CD4-positive, CD25-positive, alpha-beta regulatory T cell (primary cell): Measurements from ENCODE around the gene SLC25A29. TPM values are rescaled to one million over a fixed set of nuclear protein-coding genes. Genes with fewer than 3 reads are reported as not detected.

Experiments used
- ATAC-seq, 2 donors: fragments of 150-1000 bp; cut with Tn5 transposase; one replicate each; pipeline ENCODE4 v1.10.0; 2021; ENCODE audit warnings: low read depth in 2 of 2, moderate number of reproducible peaks in 2 of 2, moderate library complexity in 1 of 2
- DNase-seq, 3 donors: peaks; one replicate each; pipeline versions ENCODE4 v3.0.0 to v3.0.0-alpha.2; 2012 to 2022; ENCODE audit warnings: mixed read lengths in 1 of 3
- H3K27ac ChIP-seq: one replicate; pipeline ENCODE4 v1.7.0; 2013; ENCODE audit warnings: mild to moderate bottlenecking, low read length; ENCODE audit not compliant: insufficient read depth, poor library complexity, severe bottlenecking
- H3K27me3 ChIP-seq: one replicate; pipeline ENCODE4 v1.7.0; 2013; ENCODE audit warnings: low read length; ENCODE audit not compliant: control insufficient read depth, insufficient read depth
- H3K36me3 ChIP-seq: one replicate; pipeline ENCODE4 v1.7.0; 2013; ENCODE audit warnings: mild to moderate bottlenecking, low read length, moderate library complexity; ENCODE audit not compliant: control insufficient read depth, insufficient read depth
- H3K4me1 ChIP-seq: 2 replicates; pipeline ENCODE4 v1.7.0; 2013; ENCODE audit warnings: mild to moderate bottlenecking, low read length; ENCODE audit not compliant: insufficient read depth, control insufficient read depth, poor library complexity, severe bottlenecking
- H3K4me3 ChIP-seq: one replicate; pipeline ENCODE4 v1.7.0; 2013; ENCODE audit warnings: low read depth, mild to moderate bottlenecking, low read length, moderate library complexity
- H3K9me3 ChIP-seq, 2 experiments: 1 replicate in 1 of 2; 2 replicates in 1 of 2; pipeline ENCODE4 v1.7.0; 2013; ENCODE audit warnings: low read length in 2 of 2, mild to moderate bottlenecking in 1 of 2, moderate library complexity in 1 of 2; ENCODE audit not compliant: control insufficient read depth in 2 of 2
- H3K27ac Mint-ChIP-seq, 3 donors: one replicate each; pipeline ENCODE4 v1.8.0; 2020 to 2022; ENCODE audit warnings: mild to moderate bottlenecking in 3 of 3, mixed read lengths in 3 of 3, moderate library complexity in 2 of 3
- H3K27me3 Mint-ChIP-seq: one replicate; pipeline ENCODE4 v1.8.0; 2022; ENCODE audit warnings: mild to moderate bottlenecking, mixed read lengths
- H3K36me3 Mint-ChIP-seq: one replicate; pipeline ENCODE4 v1.8.0; 2020; ENCODE audit warnings: mixed read lengths
- H3K4me1 Mint-ChIP-seq, 4 donors: one replicate each; pipeline ENCODE4 v1.8.0; 2020 to 2022; ENCODE audit warnings: mixed read lengths in 4 of 4, mild to moderate bottlenecking in 1 of 4
- H3K4me3 Mint-ChIP-seq, 4 donors: one replicate each; pipeline ENCODE4 v1.8.0; 2020 to 2022; ENCODE audit warnings: mild to moderate bottlenecking in 4 of 4, mixed read lengths in 4 of 4, moderate library complexity in 3 of 4
- H3K9me3 Mint-ChIP-seq, 7 donors: one replicate each; pipeline ENCODE4 v1.8.0; 2020 to 2022; ENCODE audit warnings: mixed read lengths in 7 of 7, mild to moderate bottlenecking in 3 of 7, moderate library complexity in 2 of 7
- polyA plus RNA-seq, 4 donors: library from polyadenylated mRNA; unstranded; fragments of 300-500 nt; fragmentation: Illumina TruSeq; gene quantifications; one replicate each; pipeline ENCODE4 v1.2.3, GENCODE V29; 2021
- total RNA-seq: library from RNA; stranded (reverse); gene quantifications from one replicate; pipeline ENCODE4 v1.2.3, GENCODE V29; 2022

SLC25A29 gene
- total and polyA plus RNA-seq, 5 donors from 2014 or later: 0.69 to 7.9 (median 2.3) TPM

GRCh38 chr14:100330007-100330344 is 23.7 kb upstream of the SLC25A29 start:
- ATAC-seq (no peak), DNase-seq (no peak)
- Mint-ChIP-seq H3K4me3 (no peak overlapping the region), H3K27me3 (no peaks in the 10 kb centered on the region), H3K4me1 (peaks cover 0 to 4% (median 0%) of the 10 kb centered on the region in 4 donors), H3K27ac (no peak overlapping the region), H3K9me3 (no peaks in the 10 kb centered on the region), H3K36me3 (peaks cover 7% of the 10 kb centered on the region)
- H3K4me3 ChIP-seq: no peak overlapping the region
- H3K27ac ChIP-seq: no peak overlapping the region
- no peaks in the 10 kb centered on the region for H3K4me1 ChIP-seq
- no peaks in the 10 kb centered on the region for H3K9me3 ChIP-seq
- no peaks in the 10 kb centered on the region for H3K27me3 ChIP-seq
- peaks cover 2% of the 10 kb centered on the region for H3K36me3 ChIP-seq

GRCh38 chr14:100329233-100330006 is 23.2 kb upstream of the SLC25A29 start:
- Mint-ChIP-seq H3K4me3 (no peak overlapping the region), H3K27ac (no peak overlapping the region), H3K27me3 (no peaks in the 10 kb centered on the region), H3K4me1 (peaks cover 0 to 4% (median 0%) of the 10 kb centered on the region in 4 donors), H3K9me3 (no peaks in the 10 kb centered on the region), H3K36me3 (peaks cover 1% of the 10 kb centered on the region)
- no peaks in the 10 kb centered on the region for H3K4me1 ChIP-seq
- H3K9me3 ChIP-seq: no peaks in the 10 kb centered on the region
- H3K36me3 ChIP-seq: peaks cover 2% of the 10 kb centered on the region
- ATAC-seq (no peak), DNase-seq (no peak)
- H3K27ac ChIP-seq: no peak overlapping the region
- no peaks in the 10 kb centered on the region for H3K27me3 ChIP-seq
- H3K4me3 ChIP-seq: no peak overlapping the region

GRCh38 chr14:100328495-100329163 is 22.4 kb upstream of the SLC25A29 start:
- H3K27ac Mint-ChIP-seq: no peak overlapping the region
- no peaks in the 10 kb centered on the region for H3K27me3 Mint-ChIP-seq
- H3K9me3 ChIP-seq: no peaks in the 10 kb centered on the region
- no peaks in the 10 kb centered on the region for H3K27me3 ChIP-seq
- DNase-seq: no peak
- no peaks in the 10 kb centered on the region for H3K36me3 ChIP-seq
- no peaks in the 10 kb centered on the region for H3K36me3 Mint-ChIP-seq
- no peak overlapping the region for H3K27ac ChIP-seq
- no peaks in the 10 kb centered on the region for H3K9me3 Mint-ChIP-seq
- no peak for ATAC-seq
- no peak overlapping the region for H3K4me3 Mint-ChIP-seq
- H3K4me1 ChIP-seq: no peaks in the 10 kb centered on the region
- H3K4me1 Mint-ChIP-seq: peaks cover 0 to 4% (median 0%) of the 10 kb centered on the region in 4 donors
- no peak overlapping the region for H3K4me3 ChIP-seq

- no peaks in the 10 kb centered on the region for H3K9me3 ChIP-seq
- no peak for ATAC-seq
- H3K9me3 Mint-ChIP-seq: no peaks in the 10 kb centered on the region
- no peaks in the 10 kb centered on the region for H3K36me3 ChIP-seq
- H3K36me3 Mint-ChIP-seq: no peaks in the 10 kb centered on the region
- H3K4me1 Mint-ChIP-seq: peaks cover 0 to 4% (median 0%) of the 10 kb centered on the region in 4 donors
- H3K4me3 ChIP-seq: no peak overlapping the region
- H3K27ac Mint-ChIP-seq: no peak overlapping the region
- DNase-seq: no peak
- H3K27me3 ChIP-seq: no peaks in the 10 kb centered on the region
- no peak overlapping the region for H3K27ac ChIP-seq
- no peaks in the 10 kb centered on the region for H3K4me1 ChIP-seq
- no peak overlapping the region for H3K4me3 Mint-ChIP-seq
- H3K27me3 Mint-ChIP-seq: no peaks in the 10 kb centered on the region
Measured at GRCh38 chr14:100327128-100327527, 20.9 kb upstream of the SLC25A29 start.

GRCh38 chr14:100325958-100326357 is 19.7 kb upstream of the SLC25A29 start:
- Histone ChIP-seq H3K27me3 (no peaks in the 10 kb centered on the region), H3K9me3 (no peaks in the 10 kb centered on the region), H3K36me3 (no peaks in the 10 kb centered on the region), H3K27ac (no peak overlapping the region), H3K4me3 (no peak overlapping the region), H3K4me1 (no peaks in the 10 kb centered on the region)
- DNase-seq: no peak
- no peaks in the 10 kb centered on the region for H3K9me3 Mint-ChIP-seq
- H3K27me3 Mint-ChIP-seq: no peaks in the 10 kb centered on the region
- no peak for ATAC-seq
- H3K4me3 Mint-ChIP-seq: no peak overlapping the region
- peaks cover 0 to under 1% (median 0%) of the 10 kb centered on the region in 4 donors for H3K4me1 Mint-ChIP-seq
- H3K27ac Mint-ChIP-seq: no peak overlapping the region
- H3K36me3 Mint-ChIP-seq: no peaks in the 10 kb centered on the region

- Mint-ChIP-seq H3K4me3 (no peak overlapping the region), H3K36me3 (no peaks in the 10 kb centered on the region), H3K4me1 (no peaks in the 10 kb centered on the region), H3K9me3 (no peaks in the 10 kb centered on the region), H3K27ac (no peak overlapping the region), H3K27me3 (no peaks in the 10 kb centered on the region)
- H3K4me3 ChIP-seq: no peak overlapping the region
- ATAC-seq (no peak), DNase-seq (no peak)
- no peaks in the 10 kb centered on the region for H3K27me3 ChIP-seq
- H3K4me1 ChIP-seq: no peaks in the 10 kb centered on the region
- no peaks in the 10 kb centered on the region for H3K9me3 ChIP-seq
- H3K36me3 ChIP-seq: no peaks in the 10 kb centered on the region
- H3K27ac ChIP-seq: no peak overlapping the region
Measured at GRCh38 chr14:100325231-100325632, 19.0 kb upstream of the SLC25A29 start.

GRCh38 chr14:100323942-100324307 is 17.7 kb upstream of the SLC25A29 start:
- Mint-ChIP-seq H3K9me3 (no peaks in the 10 kb centered on the region), H3K27me3 (peaks cover 6% of the 10 kb centered on the region), H3K4me1 (peaks cover 0 to 7% (median 1%) of the 10 kb centered on the region in 4 donors), H3K36me3 (no peaks in the 10 kb centered on the region), H3K27ac (no peak overlapping the region), H3K4me3 (no peak overlapping the region)
- no peak overlapping the region for H3K4me3 ChIP-seq
- H3K9me3 ChIP-seq: no peaks in the 10 kb centered on the region
- DNase-seq (no peak), ATAC-seq (no peak)
- no peak overlapping the region for H3K27ac ChIP-seq
- no peaks in the 10 kb centered on the region for H3K4me1 ChIP-seq
- H3K27me3 ChIP-seq: no peaks in the 10 kb centered on the region
- H3K36me3 ChIP-seq: no peaks in the 10 kb centered on the region
